ENCODE data around the gene PROCR.

DNA sequence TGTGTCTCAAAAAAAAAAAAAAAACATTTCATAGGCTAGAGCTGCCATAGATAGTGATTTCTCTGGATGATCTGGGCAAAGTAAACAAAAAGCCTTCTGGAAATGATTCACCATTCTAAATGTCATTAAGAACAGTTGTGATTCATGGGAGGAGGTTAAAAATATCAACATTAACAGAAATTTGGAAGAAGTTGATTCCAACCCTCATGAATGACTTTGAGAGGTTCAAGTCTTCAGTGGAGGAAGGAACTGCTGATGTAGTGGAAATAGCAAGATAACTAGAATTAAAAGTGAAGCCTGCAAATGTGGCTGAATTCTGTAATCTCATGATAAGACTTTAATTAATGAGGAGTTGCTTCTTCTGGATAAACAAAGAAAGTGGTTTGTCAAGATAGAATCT, 27.9 kb downstream of the PROCR start:
- no peak for TF ChIP-seq CTCF (IDR thresholded peaks at IDR 0.05; ENCODE audit: insufficient read depth, low read depth, low read length)
- no peak for TF ChIP-seq EZH2 (IDR thresholded peaks at IDR 0.05; ENCODE audit: insufficient read depth, low read length)
